HG03354 (cell line): ENCODE measurements around the gene SIGLEC9.

Experiments
- ATAC-seq: cut with Tn5 transposase; IDR thresholded peaks from one replicate; pipeline ENCODE4 v1.9.1; 2021; ENCODE audit warnings: mild to moderate bottlenecking; ENCODE audit not compliant: unreplicated experiment, poor library complexity, severe bottlenecking

The SIGLEC9 gene

DNA sequence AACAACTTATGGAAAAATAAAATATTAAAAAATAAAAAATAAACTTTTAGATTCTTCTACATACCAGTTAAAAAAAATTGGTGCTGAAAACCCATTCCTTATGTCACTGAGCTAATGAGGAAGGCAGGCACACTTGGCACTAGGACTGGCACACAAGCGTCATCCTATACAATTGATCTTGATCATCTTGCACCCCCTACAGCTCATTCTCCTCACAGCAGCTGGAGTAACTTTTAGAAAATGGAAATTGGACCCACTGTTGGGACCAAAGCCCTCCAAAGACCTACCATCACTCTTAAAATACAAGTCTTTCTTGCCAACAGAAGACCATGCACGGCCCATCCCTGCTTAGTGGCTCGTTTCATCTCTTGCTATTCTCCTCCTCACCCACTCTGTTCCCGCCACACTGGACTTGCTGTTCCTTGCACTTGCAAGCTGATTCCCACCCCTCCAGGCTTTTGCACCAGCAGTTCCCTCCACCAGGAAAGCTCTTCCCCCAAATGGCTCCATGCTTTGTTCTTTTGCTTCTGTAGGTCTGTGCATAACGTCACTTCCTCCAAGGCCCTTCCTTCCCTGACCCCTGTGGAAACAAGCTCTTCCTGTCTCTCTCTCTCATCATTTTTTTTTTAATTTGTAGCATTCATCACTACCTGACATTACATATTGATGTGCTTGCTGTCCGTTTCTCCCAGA is 28.1 kb upstream of the SIGLEC9 start:
- ATAC-seq, result no peak

DNA sequence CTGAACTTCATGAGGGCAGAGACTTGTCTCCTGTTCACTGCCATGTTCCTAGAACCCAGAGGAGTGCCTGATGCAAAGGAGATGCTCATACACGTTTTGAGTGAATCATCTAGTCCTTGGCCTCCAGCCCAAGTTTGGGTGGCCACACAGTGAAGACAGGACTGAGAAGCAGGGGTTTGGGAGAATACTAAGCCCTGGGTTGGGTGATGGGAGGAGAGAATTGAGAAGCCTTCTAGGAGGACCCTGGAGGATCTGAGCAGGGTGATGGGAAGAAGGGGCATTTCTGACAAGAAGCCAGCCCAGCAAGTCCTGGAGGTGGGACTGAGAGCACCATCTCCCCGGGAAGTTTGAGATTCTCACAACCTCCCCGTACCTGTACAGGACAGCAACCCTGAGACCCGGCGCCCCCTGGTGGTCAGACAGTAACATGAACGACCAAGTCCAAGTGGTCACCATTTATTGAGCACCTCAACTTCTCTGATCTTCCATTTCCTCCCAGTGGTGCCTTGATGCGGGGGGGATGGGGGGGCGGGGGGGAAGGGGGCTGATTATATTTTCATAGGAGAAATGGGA is 27.5 kb upstream of the SIGLEC9 start:
- no peak for ATAC-seq

DNA sequence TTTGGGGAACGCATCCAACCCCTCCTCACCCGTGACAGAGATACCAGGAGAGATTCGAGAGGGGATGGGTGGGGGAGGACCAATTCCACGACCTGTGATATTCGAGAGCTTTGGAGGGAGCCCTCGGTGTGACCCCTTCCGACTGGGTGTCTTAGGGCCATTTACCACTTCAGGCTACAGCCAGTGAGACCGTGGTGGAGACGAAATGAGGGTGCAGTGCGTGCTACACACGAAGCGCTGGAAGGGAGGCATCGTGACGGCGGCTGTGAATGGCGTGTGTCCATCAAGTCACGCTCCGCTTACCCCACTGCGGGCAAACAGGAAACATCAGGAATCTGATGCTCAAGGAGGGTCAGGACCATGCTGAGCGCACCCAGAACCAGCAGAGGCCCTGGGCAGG is 26.9 kb upstream of the SIGLEC9 start:
- ATAC-seq, result no peak

DNA sequence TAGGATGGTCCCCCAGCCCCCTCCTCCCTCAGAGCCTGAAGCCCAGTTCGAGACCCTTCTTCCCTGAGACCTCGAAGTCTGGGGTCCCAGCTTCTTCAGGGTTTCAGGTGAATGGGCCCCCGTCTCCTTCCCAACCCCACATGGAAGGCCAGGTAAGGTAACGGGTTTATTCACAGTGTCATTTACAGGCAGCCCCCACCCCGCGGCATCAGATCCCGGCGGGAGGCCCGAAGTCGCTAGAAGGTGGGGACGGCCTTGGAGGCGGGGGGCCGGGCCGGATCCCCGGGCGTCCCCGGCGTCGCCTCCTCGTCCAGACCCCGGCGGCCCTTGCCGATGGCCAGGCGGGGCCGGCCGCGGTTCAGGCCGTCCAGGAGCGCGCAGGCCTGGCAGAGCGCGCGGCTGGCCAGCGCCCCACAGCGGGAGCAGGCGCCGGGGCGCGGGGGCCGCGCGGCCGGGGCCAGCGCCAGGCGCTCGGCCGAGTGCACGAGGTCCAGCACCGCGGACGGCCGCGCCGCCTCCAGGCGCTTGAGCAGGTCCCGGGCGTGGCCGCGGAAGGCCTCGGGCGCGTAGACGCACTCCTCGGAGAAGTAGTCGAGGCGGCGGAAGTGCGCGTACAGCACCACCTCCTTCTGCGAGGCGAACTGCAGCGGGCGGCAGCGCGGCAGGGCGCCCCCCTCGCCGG is 26.2 kb upstream of the SIGLEC9 start:
- ATAC-seq, result no peak

DNA sequence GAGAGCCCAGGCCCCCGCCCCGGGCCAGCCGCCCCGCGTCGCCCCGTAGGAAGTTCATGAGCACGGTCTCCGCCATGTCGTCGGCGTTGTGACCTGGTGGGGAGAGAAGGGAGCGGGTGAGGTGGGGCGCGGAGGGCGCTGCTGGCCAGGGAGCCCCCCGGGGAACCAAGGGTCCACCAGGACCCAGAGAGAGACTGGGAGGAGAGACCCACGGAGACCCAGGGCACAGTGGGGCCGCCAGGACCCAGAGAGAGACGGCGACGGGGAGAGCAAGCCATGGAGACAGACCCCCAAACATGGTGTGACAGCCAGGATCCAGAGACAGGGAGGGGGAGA is 25.7 kb upstream of the SIGLEC9 start:
- no peak for ATAC-seq

DNA sequence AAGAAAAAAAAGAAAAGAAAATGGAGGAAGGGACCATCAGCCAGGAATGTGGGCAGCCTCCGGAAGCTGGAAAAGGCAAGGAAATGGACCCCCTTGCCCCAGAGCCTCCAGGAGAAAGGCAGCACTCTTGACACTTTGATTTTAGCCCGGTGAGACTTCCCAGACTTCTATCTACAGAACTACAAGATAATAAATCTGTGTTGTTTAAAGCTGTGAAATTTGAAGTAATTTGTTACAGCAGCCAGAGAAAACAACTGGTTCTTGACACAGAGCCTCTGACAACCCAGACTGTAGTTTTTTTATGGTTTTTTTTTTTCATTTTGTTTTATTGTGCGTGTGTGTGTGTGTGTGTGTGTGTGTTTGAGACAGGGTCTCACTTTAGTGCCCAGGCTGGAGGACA is 24.1 kb upstream of the SIGLEC9 start:
- ATAC-seq, result no peak

DNA sequence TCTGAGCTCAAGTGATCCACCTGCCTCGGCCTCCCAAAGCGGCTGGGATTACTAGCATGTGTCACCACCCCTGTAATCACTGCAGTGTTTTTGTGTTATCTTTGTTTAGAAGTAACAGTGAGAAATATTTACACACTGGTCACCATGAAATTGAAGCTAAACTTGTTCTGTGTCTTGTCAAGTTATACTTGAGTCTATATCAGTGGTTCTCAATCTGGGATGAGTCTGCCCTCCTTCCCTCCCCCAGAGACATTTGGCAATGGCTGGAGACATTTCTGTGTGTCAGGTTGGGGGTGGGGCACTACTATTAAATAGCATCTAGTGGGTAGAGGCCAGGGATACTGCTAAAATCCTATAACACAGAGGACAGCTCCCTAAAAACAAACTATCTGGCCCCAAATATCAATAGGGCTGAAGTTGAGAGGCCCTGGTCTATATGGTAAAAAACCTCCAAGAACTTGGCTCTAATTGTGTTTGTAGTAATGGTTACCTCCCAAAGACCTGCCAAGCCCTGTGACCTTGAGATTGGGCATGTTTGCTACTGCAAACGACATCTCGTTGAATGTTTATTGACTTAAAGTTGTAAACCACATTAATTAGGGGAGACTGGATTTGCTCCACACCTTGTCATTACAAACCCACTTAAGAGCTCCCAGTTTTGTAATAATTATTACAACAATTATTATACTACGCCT is 23.4 kb upstream of the SIGLEC9 start:
- no peak for ATAC-seq

- ATAC-seq, result no peak
These were observed 21.7 kb upstream of the SIGLEC9 start for GRCh38 chr19:51102991-51103390.

DNA sequence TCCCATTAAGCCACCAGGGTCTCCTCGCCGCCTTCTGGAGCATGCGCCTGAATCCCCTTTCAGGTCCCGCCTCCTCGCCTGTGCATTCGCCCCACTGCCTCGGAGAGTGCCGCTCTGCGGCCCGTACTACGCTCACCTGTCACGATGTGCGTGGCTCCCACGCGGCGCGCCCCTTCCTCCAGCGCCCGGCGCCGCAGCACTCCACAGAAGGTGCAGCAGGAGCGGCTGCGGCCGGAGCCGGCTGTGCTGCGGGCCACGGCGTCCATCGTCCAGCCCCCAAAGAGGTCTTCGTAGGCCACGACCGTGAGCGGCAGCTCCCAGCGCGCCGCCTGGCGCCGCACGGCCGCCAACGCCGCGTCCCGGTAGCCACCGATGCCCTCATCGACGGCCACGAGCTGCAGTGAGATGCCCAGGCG is 20.8 kb upstream of the SIGLEC9 start:
- ATAC-seq, result no peak

DNA sequence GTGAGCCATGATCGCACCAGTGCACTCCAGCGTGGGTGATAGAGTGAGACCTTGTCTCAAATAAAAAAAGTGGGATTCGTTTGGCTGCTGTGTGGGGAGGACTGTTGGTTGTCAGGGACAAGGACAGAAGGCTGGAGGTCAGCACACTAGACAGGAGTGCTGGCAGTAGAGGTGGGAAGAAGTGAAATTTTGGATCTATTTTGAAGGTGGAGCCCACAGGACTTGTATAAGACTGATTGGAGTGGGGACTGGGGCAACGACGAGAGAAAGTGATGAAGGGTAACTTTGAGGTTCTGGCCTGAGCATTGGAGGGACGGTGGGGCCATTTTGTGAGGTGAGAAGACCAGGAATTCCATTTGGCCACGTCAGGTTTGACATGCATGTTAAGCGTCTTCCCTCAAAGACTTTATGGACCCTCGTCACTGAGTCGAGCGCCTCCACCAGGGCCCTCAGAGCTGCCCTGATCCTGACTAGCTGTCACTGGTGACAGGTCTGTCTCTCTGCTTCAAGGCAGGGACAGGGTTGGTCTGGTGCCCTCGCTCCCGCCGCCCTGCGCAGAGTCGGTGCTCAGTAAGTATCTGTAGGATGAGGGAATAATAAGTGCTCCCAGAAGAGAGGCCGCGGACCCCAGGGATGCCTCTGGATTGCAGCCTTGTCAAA is 17.2 kb upstream of the SIGLEC9 start:
- ATAC-seq, result no peak

DNA sequence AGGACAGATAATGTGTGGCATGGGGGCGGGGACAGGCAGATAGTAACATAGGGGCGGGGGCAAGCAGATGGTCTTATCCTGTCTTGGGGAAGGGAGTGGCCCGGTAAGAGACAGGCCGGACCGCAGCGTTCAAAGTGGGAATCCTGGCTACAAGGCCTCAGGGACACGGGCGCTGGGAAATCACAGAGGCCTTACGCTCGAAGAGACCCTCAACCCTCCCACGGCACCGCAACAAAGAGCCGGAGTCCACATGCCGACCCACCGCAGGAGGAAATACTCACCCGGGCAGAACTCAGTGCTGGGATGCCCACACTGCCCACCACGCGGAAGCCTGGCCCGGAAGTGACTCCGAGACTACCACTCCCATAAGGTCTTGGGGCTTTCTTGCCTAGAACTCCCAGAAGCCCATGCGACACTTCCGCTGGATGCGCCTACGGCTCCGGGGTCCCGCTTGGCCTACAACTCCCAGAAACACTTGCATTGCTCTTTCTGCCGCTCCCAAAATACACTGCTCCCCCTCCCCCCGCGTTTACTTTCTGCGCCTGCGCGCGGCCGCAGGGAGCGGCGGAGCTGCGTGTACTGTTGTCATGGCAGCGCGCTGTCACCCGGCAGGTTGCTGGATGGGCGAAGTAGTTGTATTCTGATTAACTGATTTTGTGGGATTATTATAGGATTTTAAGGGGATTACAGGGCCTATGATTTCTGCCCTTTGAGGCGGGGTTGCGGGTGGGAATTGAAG is 16.5 kb upstream of the SIGLEC9 start, which contains the start of gene CTU1:
TSS of gene CTU1 (minus strand) at position 344 of the 739 bp plus-strand sequence. CDS start 3,840 bp downstream, outside the sequence.
- ATAC-seq, result peak; percentile 97

DNA sequence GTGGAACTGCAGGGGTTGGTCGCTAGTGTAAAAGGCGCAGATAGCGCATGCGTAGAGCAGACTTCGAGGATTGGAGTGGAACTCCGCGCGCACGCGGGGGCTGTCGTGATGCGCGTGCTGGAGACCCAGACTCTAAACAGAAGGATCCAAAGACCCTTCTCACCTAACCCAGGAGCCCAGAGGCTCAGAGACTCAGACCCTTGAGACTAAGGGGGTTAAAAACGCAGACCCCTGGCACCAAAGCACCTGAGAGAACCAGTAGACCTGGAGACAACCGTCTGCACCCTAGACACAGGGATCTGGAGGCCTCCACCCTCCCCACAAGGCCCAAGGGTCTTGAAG is 15.9 kb upstream of the SIGLEC9 start:
- ATAC-seq, result peak; percentile 38

GRCh38 chr19:51110666-51110971 is 14.1 kb upstream of the SIGLEC9 start:
- ATAC-seq, result no peak

- ATAC-seq, result no peak
These were observed 13.1 kb upstream of the SIGLEC9 start for GRCh38 chr19:51111606-51112005.

GRCh38 chr19:51114087-51114729 is 10.5 kb upstream of the SIGLEC9 start:
- ATAC-seq, result no peak

GRCh38 chr19:51116736-51117286 is 7.9 kb upstream of the SIGLEC9 start:
- no peak for ATAC-seq

DNA sequence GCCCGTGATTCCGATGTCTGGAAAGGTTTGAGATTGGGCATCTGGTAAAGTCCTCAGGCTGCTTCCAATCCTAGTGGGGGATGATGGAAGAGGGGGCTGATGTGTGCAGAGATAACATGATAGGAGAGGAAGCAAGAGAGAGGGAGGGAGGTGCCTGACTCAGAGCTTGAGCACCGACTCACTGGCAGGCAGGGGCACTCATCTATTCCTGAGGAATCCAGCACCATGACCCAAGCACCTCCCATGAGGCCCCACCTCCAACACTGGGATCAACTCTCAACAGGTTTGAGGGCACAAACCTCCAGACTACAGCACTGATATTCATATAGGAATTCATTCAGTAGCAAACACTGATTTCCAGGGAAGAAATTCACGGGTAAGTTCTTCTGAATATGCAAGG is 5.6 kb upstream of the SIGLEC9 start:
- no peak for ATAC-seq

DNA sequence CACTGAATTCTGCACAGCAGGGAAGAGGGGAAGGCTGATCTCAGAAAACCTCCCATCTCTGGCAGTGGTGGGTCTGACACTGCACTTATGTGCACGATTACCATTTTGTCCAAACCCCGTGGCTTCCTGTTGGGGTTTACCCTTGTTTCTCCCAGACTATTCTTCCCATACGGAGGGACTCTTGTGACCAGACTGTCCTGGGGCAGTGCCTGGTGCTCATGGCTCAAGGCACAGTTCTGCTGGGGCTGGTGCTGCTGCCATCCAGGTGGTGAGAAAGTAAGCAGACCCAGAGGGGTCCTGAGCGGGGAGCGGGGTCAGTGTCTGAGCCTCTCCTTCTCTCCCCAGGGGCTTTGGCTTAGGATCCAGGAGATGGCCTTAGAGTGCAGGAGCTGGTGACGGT is 5.1 kb upstream of the SIGLEC9 start:
- ATAC-seq, result no peak

GRCh38 chr19:51120160-51120559 is 4.5 kb upstream of the SIGLEC9 start:
- ATAC-seq, result no peak
